SK-N-SH (cell line): ENCODE measurements around the gene VIM. TPM values are rescaled to one million over a fixed set of nuclear protein-coding genes. Genes with fewer than 3 reads are reported as not detected.
"Not testable (repeated sequence)": the region's sequence is repeated elsewhere in the genome, so short reads cannot be mapped to it uniquely, and the experiment has no call there.

Experiments used
- CTCF ChIA-PET: fragments of 300-600, 350-600 bp; formaldehyde crosslinking; extraction: SDS; loops from one replicate; lab custom pipeline; 2021; lab: Yijun Ruan, JAX
- POLR2A ChIA-PET: fragments of 350-600 bp; sonication (Branson Sonifier 250); formaldehyde crosslinking; extraction: SDS; loops from one replicate; lab custom pipeline; 2020; ENCODE audit warnings: antibody characterized with exemption, inconsistent platforms; lab: Yijun Ruan, JAX
- DNase-seq: peaks from one replicate; pipeline ENCODE4 v3.0.0; 2012
- H2AFZ ChIP-seq: fragments of 200-600 bp; sonication (generic); 2 replicates; pipeline ENCODE4 v1.8.1; 2016; ENCODE audit warnings: antibody characterized with exemption, mild to moderate bottlenecking, low read depth
- H3F3A ChIP-seq: fragments of 200-600 bp; sonication (generic); replicated peaks from 2 replicates; pipeline ENCODE3; 2016; ENCODE audit warnings: antibody characterized with exemption, mild to moderate bottlenecking; ENCODE audit not compliant: insufficient read depth
- H3K27ac ChIP-seq, 2 experiments: fragments of 200-500 bp in 1 of 2; fragments of 200-600 bp in 1 of 2; sonication (Bioruptor generic) in 1 of 2; sonication (generic), shearing (Covaris generic) in 1 of 2; 2 replicates each; pipeline versions ENCODE4 v1.5.1 to v1.6.1; 2014 to 2016; ENCODE audit warnings: low read depth in 2 of 2, inconsistent platforms in 1 of 2, low read length in 1 of 2, mild to moderate bottlenecking in 1 of 2, mixed read lengths in 1 of 2
- H3K27me3 ChIP-seq: fragments of 200-600 bp; sonication (generic), shearing (Covaris generic); 2 replicates; pipeline ENCODE4 v1.6.1; 2016; ENCODE audit warnings: mixed run types; ENCODE audit not compliant: insufficient read depth
- H3K36me3 ChIP-seq, 2 experiments: fragments of 200-500 bp in 1 of 2; fragments of 200-600 bp in 1 of 2; sonication (Bioruptor generic) in 1 of 2; sonication (generic) in 1 of 2; replicated peaks in 1 of 2; 2 replicates each; pipeline versions ENCODE3 to v1.5.1; 2014 to 2016; ENCODE audit warnings: low read length in 1 of 2, mild to moderate bottlenecking in 1 of 2; ENCODE audit not compliant: insufficient read depth in 2 of 2, control insufficient read depth in 1 of 2
- H3K4me1 ChIP-seq, 2 experiments: fragments of 200-500 bp in 1 of 2; fragments of 200-600 bp in 1 of 2; sonication (Bioruptor generic) in 1 of 2; sonication (generic), shearing (Covaris generic) in 1 of 2; 2 replicates each; pipeline versions ENCODE4 v1.5.1 to v1.6.1; 2014 to 2016; ENCODE audit warnings: low read depth in 1 of 2, low read length in 1 of 2, mixed run types in 1 of 2; ENCODE audit not compliant: insufficient read depth in 2 of 2, control insufficient read depth in 1 of 2
- H3K4me2 ChIP-seq: fragments of 200-600 bp; sonication (generic), shearing (Covaris generic); 2 replicates; pipeline ENCODE4 v1.6.1; 2017; ENCODE audit warnings: mixed run types
- H3K4me3 ChIP-seq, 2 experiments: fragments of 200-500 bp in 1 of 2; fragments of 200-600 bp in 1 of 2; sonication (Bioruptor generic) in 1 of 2; sonication (generic), shearing (Covaris generic) in 1 of 2; 2 replicates each; pipeline versions ENCODE4 v1.5.1 to v1.8.1; 2014 to 2016; ENCODE audit warnings: low read depth in 2 of 2, inconsistent platforms in 1 of 2, low read length in 1 of 2, mild to moderate bottlenecking in 1 of 2, mixed read lengths in 1 of 2, moderate library complexity in 1 of 2
- H3K79me2 ChIP-seq: fragments of 200-600 bp; sonication (generic); 2 replicates; pipeline ENCODE4 v1.8.1; 2017; ENCODE audit warnings: mild to moderate bottlenecking; ENCODE audit not compliant: insufficient read depth
- H3K9ac ChIP-seq: fragments of 200-600 bp; sonication (generic); 2 replicates; pipeline ENCODE4 v1.6.1; 2017; ENCODE audit warnings: mixed run types
- H3K9me2 ChIP-seq: fragments of 200-600 bp; sonication (generic); 2 replicates; pipeline ENCODE4 v1.6.1; 2017; ENCODE audit warnings: mixed run types
- H3K9me3 ChIP-seq: fragments of 200-600 bp; sonication (generic); 2 replicates; pipeline ENCODE4 v1.6.1; 2017; ENCODE audit warnings: mixed run types, mild to moderate bottlenecking, moderate library complexity
- H4K20me1 ChIP-seq: fragments of 200-600 bp; sonication (generic); 2 replicates; pipeline ENCODE4 v1.6.1; 2017; ENCODE audit warnings: mild to moderate bottlenecking, mixed run types; ENCODE audit not compliant: insufficient read depth
- CTCF ChIP-seq: fragments of 200-600 bp; sonication (generic); IDR thresholded peaks from 2 replicates; pipeline ENCODE4 v1.6.1; 2017; ENCODE audit warnings: antibody characterized with exemption, mild to moderate bottlenecking, moderate library complexity
- EP300 ChIP-seq, 2 experiments: IDR thresholded peaks; 2 replicates each; pipeline versions ENCODE4 v1.4.0 to v1.6.1; 2012; ENCODE audit warnings: borderline replicate concordance in 1 of 2, low read depth in 1 of 2, low read length in 1 of 2
- FOXJ3 ChIP-seq: sonication (generic); formaldehyde crosslinking; IDR thresholded peaks from 2 replicates; pipeline ENCODE4 v1.5.1; 2020; ENCODE audit warnings: mild to moderate bottlenecking, missing genetic modification reagents
- FOXM1 ChIP-seq: IDR thresholded peaks from 2 replicates; pipeline ENCODE4 v1.4.0; 2012; ENCODE audit warnings: low read depth, mild to moderate bottlenecking
- GABPA ChIP-seq: IDR thresholded peaks from 2 replicates; pipeline ENCODE4 v1.4.0; 2012; ENCODE audit warnings: low read depth, mild to moderate bottlenecking
- JUND ChIP-seq: IDR thresholded peaks from 2 replicates; pipeline ENCODE4 v1.4.0; 2012
- NFIC ChIP-seq: IDR thresholded peaks from 2 replicates; pipeline ENCODE4 v1.4.0; 2012; ENCODE audit warnings: borderline replicate concordance
- PBX3 ChIP-seq: IDR thresholded peaks from 2 replicates; pipeline ENCODE4; 2012
- RAD21 ChIP-seq: IDR thresholded peaks from 2 replicates; pipeline ENCODE4 v1.6.1; 2012; ENCODE audit warnings: mild to moderate bottlenecking, low read length
- RCOR1 ChIP-seq: fragments of 150-350 bp; IDR thresholded peaks from 2 replicates; pipeline ENCODE4 v1.6.1; 2017; ENCODE audit warnings: antibody characterized with exemption, low read length
- RFX5 ChIP-seq: IDR thresholded peaks from 2 replicates; pipeline ENCODE4 v1.6.1; 2012; ENCODE audit warnings: mild to moderate bottlenecking, improper control_type of control experiment, low read length
- TCF12 ChIP-seq: IDR thresholded peaks from 2 replicates; pipeline ENCODE4 v1.4.0; 2012
- TEAD4 ChIP-seq: IDR thresholded peaks from 2 replicates; pipeline ENCODE4 v1.4.0; 2012; ENCODE audit warnings: mild to moderate bottlenecking, borderline replicate concordance; ENCODE audit not compliant: insufficient read depth
- WGBS: methylation state at CpG from one replicate; pipeline ENCODE4 v1.1.6; 2017; ENCODE audit warnings: low lambda C conversion rate; 5-methylcytosine and 5-hydroxymethylcytosine counted together
- polyA plus RNA-seq, 3 experiments: library from polyadenylated mRNA; depleted of rRNA; stranded (reverse); fragments of >200 nt; gene quantifications; 2 replicates each; pipeline ENCODE4 v1.2.3, GENCODE V29; 2012
- TF ChIP-seq, protein P1 (sequence below): IDR thresholded peaks from 2 replicates; pipeline ENCODE4 v1.6.1; 2012; ENCODE audit warnings: mild to moderate bottlenecking, low read depth, low read length, moderate library complexity
- TF ChIP-seq, protein P2 (sequence below): IDR thresholded peaks from 2 replicates; pipeline ENCODE4 v1.4.0; 2012; ENCODE audit warnings: low read depth, borderline replicate concordance

The VIM gene
- polyA plus RNA-seq, 1 of the 3 experiments (the other 2 are of a cell fraction): 5,016 TPM

GRCh38 chr10:17265468-17265867 lies 37.4 kb downstream of the VIM start:
- no peaks in the 10 kb centered on the region for H3F3A ChIP-seq
- H4K20me1 ChIP-seq: no peaks in the 10 kb centered on the region
- no peak overlapping the region for H3K4me3 ChIP-seq
- peaks cover 14% of the 10 kb centered on the region; the same call in 1 of the 2 replicates for H3K9me3 ChIP-seq
- no peaks in the 10 kb centered on the region for H3K9me2 ChIP-seq
- DNase-seq: no peak
- no peak for TF ChIP-seq RCOR1
- TF ChIP-seq EP300 (IDR thresholded peaks at IDR 0.05; ENCODE audit: borderline replicate concordance in 1 of 2, low read depth in 1 of 2, low read length in 1 of 2): no peak
- TF ChIP-seq CTCF: no peak
- no peak for TF ChIP-seq NFIC
- TF ChIP-seq TEAD4: no peak
- no peak for TF ChIP-seq PBX3
- TF ChIP-seq, protein P1, sequence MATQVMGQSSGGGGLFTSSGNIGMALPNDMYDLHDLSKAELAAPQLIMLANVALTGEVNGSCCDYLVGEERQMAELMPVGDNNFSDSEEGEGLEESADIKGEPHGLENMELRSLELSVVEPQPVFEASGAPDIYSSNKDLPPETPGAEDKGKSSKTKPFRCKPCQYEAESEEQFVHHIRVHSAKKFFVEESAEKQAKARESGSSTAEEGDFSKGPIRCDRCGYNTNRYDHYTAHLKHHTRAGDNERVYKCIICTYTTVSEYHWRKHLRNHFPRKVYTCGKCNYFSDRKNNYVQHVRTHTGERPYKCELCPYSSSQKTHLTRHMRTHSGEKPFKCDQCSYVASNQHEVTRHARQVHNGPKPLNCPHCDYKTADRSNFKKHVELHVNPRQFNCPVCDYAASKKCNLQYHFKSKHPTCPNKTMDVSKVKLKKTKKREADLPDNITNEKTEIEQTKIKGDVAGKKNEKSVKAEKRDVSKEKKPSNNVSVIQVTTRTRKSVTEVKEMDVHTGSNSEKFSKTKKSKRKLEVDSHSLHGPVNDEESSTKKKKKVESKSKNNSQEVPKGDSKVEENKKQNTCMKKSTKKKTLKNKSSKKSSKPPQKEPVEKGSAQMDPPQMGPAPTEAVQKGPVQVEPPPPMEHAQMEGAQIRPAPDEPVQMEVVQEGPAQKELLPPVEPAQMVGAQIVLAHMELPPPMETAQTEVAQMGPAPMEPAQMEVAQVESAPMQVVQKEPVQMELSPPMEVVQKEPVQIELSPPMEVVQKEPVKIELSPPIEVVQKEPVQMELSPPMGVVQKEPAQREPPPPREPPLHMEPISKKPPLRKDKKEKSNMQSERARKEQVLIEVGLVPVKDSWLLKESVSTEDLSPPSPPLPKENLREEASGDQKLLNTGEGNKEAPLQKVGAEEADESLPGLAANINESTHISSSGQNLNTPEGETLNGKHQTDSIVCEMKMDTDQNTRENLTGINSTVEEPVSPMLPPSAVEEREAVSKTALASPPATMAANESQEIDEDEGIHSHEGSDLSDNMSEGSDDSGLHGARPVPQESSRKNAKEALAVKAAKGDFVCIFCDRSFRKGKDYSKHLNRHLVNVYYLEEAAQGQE: no peak
- no peak for TF ChIP-seq GABPA
- TF ChIP-seq RAD21: no peak
- TF ChIP-seq FOXM1: no peak
- TF ChIP-seq TCF12: no peak
- no peak for TF ChIP-seq FOXJ3 (CRISPR knock-in tag)
- no peak for TF ChIP-seq JUND
- no peak for TF ChIP-seq RFX5
- TF ChIP-seq, protein P2, sequence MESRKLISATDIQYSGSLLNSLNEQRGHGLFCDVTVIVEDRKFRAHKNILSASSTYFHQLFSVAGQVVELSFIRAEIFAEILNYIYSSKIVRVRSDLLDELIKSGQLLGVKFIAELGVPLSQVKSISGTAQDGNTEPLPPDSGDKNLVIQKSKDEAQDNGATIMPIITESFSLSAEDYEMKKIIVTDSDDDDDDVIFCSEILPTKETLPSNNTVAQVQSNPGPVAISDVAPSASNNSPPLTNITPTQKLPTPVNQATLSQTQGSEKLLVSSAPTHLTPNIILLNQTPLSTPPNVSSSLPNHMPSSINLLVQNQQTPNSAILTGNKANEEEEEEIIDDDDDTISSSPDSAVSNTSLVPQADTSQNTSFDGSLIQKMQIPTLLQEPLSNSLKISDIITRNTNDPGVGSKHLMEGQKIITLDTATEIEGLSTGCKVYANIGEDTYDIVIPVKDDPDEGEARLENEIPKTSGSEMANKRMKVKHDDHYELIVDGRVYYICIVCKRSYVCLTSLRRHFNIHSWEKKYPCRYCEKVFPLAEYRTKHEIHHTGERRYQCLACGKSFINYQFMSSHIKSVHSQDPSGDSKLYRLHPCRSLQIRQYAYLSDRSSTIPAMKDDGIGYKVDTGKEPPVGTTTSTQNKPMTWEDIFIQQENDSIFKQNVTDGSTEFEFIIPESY: no peak
- no peak overlapping the region for H3K4me2 ChIP-seq
- ChIA-PET POLR2A (no interaction called here), CTCF (interaction anchor here (2.0 to 3.2 kb wide), 2 partner anchors 412 to 437 kb away, joined by 9 to 11 read pairs; no protein-coding TSS in a partner anchor)
- H3K79me2 ChIP-seq: no peaks in the 10 kb centered on the region
- no peaks in the 10 kb centered on the region for H3K4me1 ChIP-seq
- no peak overlapping the region for H2AFZ ChIP-seq
- no peaks in the 10 kb centered on the region; the same call in 1 of the 2 replicates for H3K27me3 ChIP-seq
- H3K27ac ChIP-seq: no peak overlapping the region
- H3K9ac ChIP-seq: no peak overlapping the region
- no peaks in the 10 kb centered on the region for H3K36me3 ChIP-seq
- WGBS: 21% methylated on average over 2 of the region's 2 CpGs

- H3K79me2 ChIP-seq, H3K4me3 ChIP-seq, H4K20me1 ChIP-seq, H3K4me1 ChIP-seq, H2AFZ ChIP-seq, H3K9me2 ChIP-seq, H3K27ac ChIP-seq, DNase-seq, H3K36me3 ChIP-seq, H3F3A ChIP-seq, H3K27me3 ChIP-seq, POLR2A ChIA-PET, H3K9ac ChIP-seq, H3K4me2 ChIP-seq: not testable (repeated sequence)
- 46% methylated on average over 5 of the region's 6 CpGs for WGBS
- peaks cover 14% of the 10 kb centered on the region; the same call in 1 of the 2 replicates for H3K9me3 ChIP-seq
- CTCF ChIA-PET: interaction anchor here (1.1 to 3.2 kb wide), 2 partner anchors 422 to 438 kb away, joined by 3 to 9 read pairs; no protein-coding TSS in a partner anchor
Observed at GRCh38 chr10:17266549-17266948, 38.5 kb downstream of the VIM start.
